Activated B cell treated with CpG ODN at 0.5 μM for 24 hours (primary cell): ENCODE results near the gene UQCRHL. TPM values are rescaled to one million over a fixed set of nuclear protein-coding genes. Genes with fewer than 3 reads are reported as not detected.
A peak's percentile ranks its signal among the peaks of the same experiment; 100 is the strongest.
"Not testable (repeated sequence)": the region's sequence is repeated elsewhere in the genome, so short reads cannot be mapped to it uniquely, and the experiment has no call there.

ENCODE experiments used
- ATAC-seq: fragments of 200-7000 bp; cut with Tn5 transposase; one replicate; pipeline ENCODE4 v1.10.0; 2021; ENCODE audit warnings: low read depth, mild to moderate bottlenecking, moderate library complexity
- CTCF ChIA-PET: fragments of 350-600 bp; sonication (Branson Sonifier 250); formaldehyde crosslinking; loops from one replicate; lab custom pipeline; 2021; ENCODE audit warnings: antibody characterized with exemption; lab: Charles Lee
- POLR2A ChIA-PET: fragments of 350-600 bp; sonication (Branson Sonifier 250); formaldehyde crosslinking; loops from one replicate; lab custom pipeline; 2021; ENCODE audit warnings: antibody characterized with exemption; lab: Charles Lee
- DNase-seq: peaks from one replicate; pipeline ENCODE4 v3.0.0; 2022
- H3K27ac Mint-ChIP-seq: one replicate; pipeline ENCODE4 v1.8.0; 2020; ENCODE audit warnings: mixed read lengths
- H3K27me3 Mint-ChIP-seq: one replicate; pipeline ENCODE4 v1.8.0; 2021; ENCODE audit warnings: mixed read lengths
- H3K36me3 Mint-ChIP-seq: one replicate; pipeline ENCODE4 v1.8.0; 2021; ENCODE audit warnings: low read depth, mixed read lengths
- H3K4me1 Mint-ChIP-seq: one replicate; pipeline ENCODE4 v1.8.0; 2021; ENCODE audit warnings: mixed read lengths
- H3K4me3 Mint-ChIP-seq: one replicate; pipeline ENCODE4 v1.8.0; 2020; ENCODE audit warnings: mild to moderate bottlenecking, mixed read lengths
- H3K9me3 Mint-ChIP-seq: one replicate; pipeline ENCODE4 v1.8.0; 2020; ENCODE audit warnings: mixed read lengths
- intact Hi-C: fragments of 100-400 bp; cut with micrococcal nuclease; formaldehyde crosslinking; loops from one replicate; pipeline ENCODE4 v1.15.1; 2024
- total RNA-seq: library from RNA; stranded (reverse); gene quantifications from 2 replicates; pipeline ENCODE4 v1.2.3, GENCODE V29; 2022
- TF ChIP-seq, protein P1 (sequence below): fragments of 200-600 bp; IDR thresholded peaks from one replicate; pipeline ENCODE4 v1.8.0; 2022; ENCODE audit warnings: antibody characterized with exemption, mild to moderate bottlenecking

The UQCRHL gene
- total RNA-seq, 1 donor from 2014 or later = 1.9 TPM

DNA sequence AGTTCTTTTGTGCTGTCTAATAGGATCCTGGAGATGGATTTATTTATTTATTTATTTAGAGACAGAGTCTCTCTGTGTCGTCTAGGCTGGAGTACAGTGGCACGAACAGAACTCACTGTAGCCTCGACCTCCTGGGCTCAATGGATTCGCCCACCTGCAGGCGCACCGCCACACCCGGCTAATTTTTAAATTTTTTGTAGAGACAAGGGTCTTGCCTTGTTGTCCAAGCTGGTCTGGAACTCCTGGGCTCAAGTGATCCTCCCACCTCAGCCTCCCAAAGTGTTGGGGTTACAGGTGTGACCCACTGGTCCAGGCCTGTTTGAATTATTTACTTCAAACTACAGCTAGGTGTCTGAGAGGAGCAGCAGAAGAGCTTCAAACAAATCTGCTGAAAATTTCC, 30.5 kb upstream of the UQCRHL start:
- H3K9me3 Mint-ChIP-seq = no peaks in the 10 kb centered on the region
- peak overlapping the region; percentile 98 for H3K27ac Mint-ChIP-seq
- H3K4me1 Mint-ChIP-seq = peaks cover 38% of the 10 kb centered on the region
- intact Hi-C loops = loop anchor here (1.0 to 5.0 kb wide), 3 partner anchors 9 to 529 kb away; partner anchors contain the start of gene SZRD1
- ATAC-seq (no peak), DNase-seq (no peak)
- ChIA-PET CTCF (interaction anchor here (1.7 kb wide), 1 partner anchor 9 kb away, joined by 5 read pairs; the partner anchor contains the start of gene SPEN), POLR2A (interaction anchor here (1.4 to 5.5 kb wide), 6 partner anchors 10 to 137 kb away, joined by 4 to 231 read pairs (median 16); partner anchors contain the start of genes SPEN and ZBTB17)
- no peaks in the 10 kb centered on the region for H3K27me3 Mint-ChIP-seq
- H3K4me3 Mint-ChIP-seq = peak overlapping the region; percentile 90
- TF ChIP-seq, protein P1, sequence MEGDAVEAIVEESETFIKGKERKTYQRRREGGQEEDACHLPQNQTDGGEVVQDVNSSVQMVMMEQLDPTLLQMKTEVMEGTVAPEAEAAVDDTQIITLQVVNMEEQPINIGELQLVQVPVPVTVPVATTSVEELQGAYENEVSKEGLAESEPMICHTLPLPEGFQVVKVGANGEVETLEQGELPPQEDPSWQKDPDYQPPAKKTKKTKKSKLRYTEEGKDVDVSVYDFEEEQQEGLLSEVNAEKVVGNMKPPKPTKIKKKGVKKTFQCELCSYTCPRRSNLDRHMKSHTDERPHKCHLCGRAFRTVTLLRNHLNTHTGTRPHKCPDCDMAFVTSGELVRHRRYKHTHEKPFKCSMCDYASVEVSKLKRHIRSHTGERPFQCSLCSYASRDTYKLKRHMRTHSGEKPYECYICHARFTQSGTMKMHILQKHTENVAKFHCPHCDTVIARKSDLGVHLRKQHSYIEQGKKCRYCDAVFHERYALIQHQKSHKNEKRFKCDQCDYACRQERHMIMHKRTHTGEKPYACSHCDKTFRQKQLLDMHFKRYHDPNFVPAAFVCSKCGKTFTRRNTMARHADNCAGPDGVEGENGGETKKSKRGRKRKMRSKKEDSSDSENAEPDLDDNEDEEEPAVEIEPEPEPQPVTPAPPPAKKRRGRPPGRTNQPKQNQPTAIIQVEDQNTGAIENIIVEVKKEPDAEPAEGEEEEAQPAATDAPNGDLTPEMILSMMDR = no peak
- peaks cover 13% of the 10 kb centered on the region for H3K36me3 Mint-ChIP-seq

DNA sequence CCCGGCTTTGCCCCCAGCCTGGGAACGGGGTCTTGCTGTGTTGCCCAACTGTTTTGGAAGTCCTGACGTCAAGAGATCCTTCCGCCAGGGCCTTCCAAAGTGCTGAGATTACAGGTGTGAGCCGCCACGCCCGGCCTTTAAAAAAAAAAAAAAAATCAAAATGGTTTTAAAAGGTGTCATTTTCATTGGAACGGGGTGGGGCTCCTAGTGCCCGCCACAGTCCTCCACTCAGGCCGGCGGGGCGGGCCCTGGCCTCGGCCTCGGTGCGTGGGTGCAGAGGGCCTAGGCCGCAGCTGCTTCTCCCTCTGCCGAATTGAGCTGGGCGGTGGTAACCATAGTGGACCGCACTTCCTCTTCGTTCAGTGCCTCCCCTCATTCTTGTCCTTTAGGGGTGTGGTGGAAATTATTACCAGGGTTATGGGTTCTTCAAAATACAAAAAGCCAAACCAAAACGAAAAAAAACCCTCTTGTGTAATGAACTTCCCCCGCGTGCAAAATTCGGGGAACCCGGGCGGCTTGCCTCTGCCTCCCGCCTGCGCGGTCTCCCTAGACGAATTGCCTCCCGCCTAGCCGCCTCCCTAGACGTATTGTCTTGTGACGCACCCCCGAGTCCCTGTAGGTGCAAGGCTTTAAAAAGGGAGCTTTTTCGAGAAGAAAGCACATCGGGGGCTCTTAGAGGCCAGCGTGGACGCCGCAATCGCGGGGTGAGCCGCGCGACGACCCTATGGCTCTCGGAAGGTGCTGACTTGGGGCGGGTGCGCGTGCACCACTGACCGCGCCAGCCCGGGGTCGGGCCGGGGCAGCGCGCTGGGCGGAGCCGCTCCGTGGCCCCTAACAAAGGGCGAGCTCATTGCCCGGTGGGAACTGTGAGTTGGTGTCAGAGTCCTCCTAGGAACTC, 29.6 kb upstream of the UQCRHL start:
- Mint-ChIP-seq H3K27me3 (no peaks in the 10 kb centered on the region), H3K4me1 (peaks cover 38% of the 10 kb centered on the region), H3K4me3 (peak overlapping the region; percentile 90), H3K36me3 (peaks cover 13% of the 10 kb centered on the region), H3K27ac (peak overlapping the region; percentile 98), H3K9me3 (no peaks in the 10 kb centered on the region)
- peak; percentile 65 for DNase-seq
- ATAC-seq = peak; percentile 31
- intact Hi-C loops = loop anchor here (1.0 to 5.0 kb wide), 3 partner anchors 8 to 530 kb away; partner anchors contain the start of gene SZRD1
- POLR2A ChIA-PET = interaction anchor here (0.6 to 5.5 kb wide), 20 partner anchors 11 to 551 kb away, joined by 3 to 231 read pairs (median 5); partner anchors contain the start of genes SPEN and ZBTB17
- TF ChIP-seq, protein P1 = no peak
- CTCF ChIA-PET = interaction anchor here (0.7 kb wide), 1 partner anchor 11 kb away, joined by 3 read pairs; the partner anchor contains the start of gene SPEN

DNA sequence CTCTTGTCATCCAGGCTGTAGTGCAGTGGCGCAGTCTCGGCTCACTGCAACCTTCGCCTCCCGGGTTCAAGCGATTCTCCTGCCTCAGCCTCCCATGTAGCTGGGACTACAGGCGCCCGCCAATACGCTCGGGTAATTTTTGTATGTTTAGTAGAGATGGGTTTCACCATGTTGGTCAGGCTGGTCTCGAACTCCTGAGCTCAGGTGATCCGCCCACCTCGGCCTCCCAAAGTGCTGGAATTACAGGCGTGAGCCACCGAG, 29.0 kb upstream of the UQCRHL start:
- peaks cover 17% of the 10 kb centered on the region for H3K36me3 Mint-ChIP-seq
- peak overlapping the region; percentile 90 for H3K4me3 Mint-ChIP-seq
- H3K27ac Mint-ChIP-seq = peak overlapping the region; percentile 98
- H3K4me1 Mint-ChIP-seq = peaks cover 42% of the 10 kb centered on the region
- intact Hi-C loops = loop anchor here (5.0 kb wide), 1 partner anchor 531 kb away; the partner anchor contains the start of gene SZRD1
- ATAC-seq, CTCF ChIA-PET, H3K9me3 Mint-ChIP-seq, DNase-seq, H3K27me3 Mint-ChIP-seq: not testable (repeated sequence)
- POLR2A ChIA-PET = interaction anchor here (0.6 to 5.5 kb wide), 19 partner anchors 11 to 1068 kb away, joined by 3 to 231 read pairs (median 5); partner anchors contain the start of genes SPEN and ZBTB17

DNA sequence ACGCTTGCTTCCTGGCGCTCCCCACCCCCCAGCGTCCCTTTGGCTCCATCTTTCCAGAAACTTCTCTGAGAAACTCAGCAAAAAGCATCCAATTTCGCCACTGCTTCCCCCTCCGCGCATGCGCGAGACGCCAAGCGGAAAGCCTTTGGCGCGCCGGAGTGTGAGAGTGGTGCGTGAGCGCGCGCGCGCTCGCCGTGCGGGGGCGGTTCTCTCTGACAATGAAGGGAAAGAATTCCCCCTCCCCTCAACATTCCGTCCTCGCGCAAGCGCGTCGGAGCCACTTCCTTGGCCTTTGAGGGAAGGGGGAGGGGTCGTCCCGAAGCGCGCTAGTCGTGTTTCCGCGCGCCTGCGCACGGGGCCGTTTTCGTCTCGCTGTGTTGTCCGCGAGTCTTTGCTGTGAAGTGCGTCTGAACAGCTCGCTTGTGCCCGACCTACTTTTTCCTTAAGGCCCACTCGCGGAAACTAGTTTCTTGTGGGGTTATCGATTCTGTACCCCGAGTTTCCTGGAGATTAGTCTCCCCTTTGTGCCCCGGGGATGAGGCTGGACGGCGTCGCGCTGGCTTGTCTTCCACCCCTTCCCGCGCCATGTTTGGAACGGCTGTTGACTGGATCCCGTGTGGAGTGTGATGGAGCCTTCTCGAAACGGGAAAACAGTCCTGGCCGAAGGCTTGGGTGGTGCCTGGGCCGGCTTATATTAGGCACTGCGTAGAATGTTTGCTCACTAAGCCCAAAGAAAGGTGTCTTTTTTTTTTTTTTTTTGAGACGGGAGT, 28.5 kb upstream of the UQCRHL start:
- TF ChIP-seq, protein P1 = no peak
- CTCF ChIA-PET = no interaction called here
- H3K4me3 Mint-ChIP-seq = peak overlapping the region; percentile 90

DNA sequence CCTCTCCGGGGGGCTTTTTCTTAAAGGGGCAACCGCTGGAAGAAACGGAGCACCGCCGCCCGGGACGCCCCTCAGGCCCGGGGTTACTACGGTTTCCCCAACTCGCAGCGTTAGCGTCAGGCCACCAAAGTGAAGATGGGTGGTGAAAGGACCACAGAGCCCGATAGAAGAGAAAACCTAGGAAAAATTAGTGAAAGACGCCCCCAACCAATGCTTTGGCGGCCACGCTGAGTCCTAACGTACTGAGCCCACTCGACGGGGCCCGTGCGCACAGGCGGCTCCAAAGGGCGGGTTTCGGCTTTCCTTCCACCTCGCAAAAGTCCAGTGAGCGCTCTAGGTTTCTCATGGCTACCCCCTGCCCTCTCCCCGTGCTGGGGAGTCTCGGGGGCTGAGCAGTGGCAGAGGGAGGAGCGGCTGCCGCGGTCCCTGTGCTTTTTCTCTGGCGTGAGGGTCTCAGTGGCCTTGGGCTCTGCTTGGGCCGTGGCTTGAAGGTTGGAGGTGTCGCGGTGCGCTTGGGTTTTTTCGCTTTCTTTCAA, 27.8 kb upstream of the UQCRHL start:
- CTCF ChIA-PET = no interaction called here
- TF ChIP-seq, protein P1 = no peak
- H3K36me3 Mint-ChIP-seq = peaks cover 17% of the 10 kb centered on the region
- no peaks in the 10 kb centered on the region for H3K27me3 Mint-ChIP-seq
- ATAC-seq (peak; percentile 8), DNase-seq (no peak)
- peak overlapping the region; percentile 90 for H3K4me3 Mint-ChIP-seq
- H3K27ac Mint-ChIP-seq = peak overlapping the region; percentile 98
- H3K9me3 Mint-ChIP-seq = no peaks in the 10 kb centered on the region
- H3K4me1 Mint-ChIP-seq = peaks cover 51% of the 10 kb centered on the region
- intact Hi-C loops = loop anchor here (1.0 to 5.0 kb wide), 4 partner anchors 12 to 532 kb away; partner anchors contain the start of genes CASP9, SPEN and SZRD1
- POLR2A ChIA-PET = interaction anchor here (0.7 to 6.1 kb wide), 17 partner anchors 11 to 1069 kb away, joined by 3 to 231 read pairs (median 14); partner anchors contain the start of genes SPEN and ZBTB17

More for the DNA sequence above, 28.5 kb upstream of the UQCRHL start:
- Mint-ChIP-seq H3K36me3 (peaks cover 17% of the 10 kb centered on the region), H3K27me3 (no peaks in the 10 kb centered on the region), H3K9me3 (no peaks in the 10 kb centered on the region), H3K27ac (peak overlapping the region; percentile 98), H3K4me1 (peaks cover 45% of the 10 kb centered on the region)
- intact Hi-C loops = loop anchor here (1.0 to 5.0 kb wide), 4 partner anchors 11 to 531 kb away; partner anchors contain the start of genes CASP9, SPEN and SZRD1
- POLR2A ChIA-PET = interaction anchor here (0.6 to 5.5 kb wide), 18 partner anchors 12 to 1069 kb away, joined by 3 to 231 read pairs (median 5); partner anchors contain the start of genes SPEN and ZBTB17
- peak; percentile 49 for ATAC-seq
- peak; percentile 96 for DNase-seq
